Activated CD8-positive, alpha-beta memory T cell treated with anti-CD3 and anti-CD28 coated beads for 48 hours (primary cell): ENCODE results near the gene CCDC85A.

Experiments used
- DNase-seq, 3 experiments: peaks; one replicate each; pipeline ENCODE4 v3.0.0-alpha.2; 2020; ENCODE audit warnings: low read depth in 2 of 3, low spot score in 2 of 3

Gene CCDC85A

GRCh38 chr2:56239030-56239429, 55.2 kb downstream of the CCDC85A start:
- DNase-seq = no peak

DNA sequence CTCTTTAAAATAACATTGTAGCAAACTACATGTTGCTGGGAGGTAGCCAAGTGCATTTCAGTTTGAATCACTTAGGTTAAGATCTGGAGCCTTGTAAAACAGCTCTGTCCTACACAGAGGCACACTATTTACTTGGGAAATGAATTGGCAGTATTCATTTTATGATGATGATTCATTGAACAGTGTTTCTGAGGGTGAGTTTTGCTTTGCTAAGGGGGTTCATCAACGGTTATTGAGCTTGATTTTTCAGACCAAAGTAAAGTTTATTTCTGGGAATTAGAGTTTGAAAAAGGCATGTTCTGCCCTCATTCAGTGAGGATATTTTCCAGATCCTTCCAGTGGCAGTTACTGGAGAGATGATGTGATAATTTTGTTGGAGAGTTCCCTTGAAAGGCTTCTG, 55.6 kb downstream of the CCDC85A start:
- DNase-seq = no peak

GRCh38 chr2:56240210-56240609, 56.4 kb downstream of the CCDC85A start:
- no peak for DNase-seq

DNA sequence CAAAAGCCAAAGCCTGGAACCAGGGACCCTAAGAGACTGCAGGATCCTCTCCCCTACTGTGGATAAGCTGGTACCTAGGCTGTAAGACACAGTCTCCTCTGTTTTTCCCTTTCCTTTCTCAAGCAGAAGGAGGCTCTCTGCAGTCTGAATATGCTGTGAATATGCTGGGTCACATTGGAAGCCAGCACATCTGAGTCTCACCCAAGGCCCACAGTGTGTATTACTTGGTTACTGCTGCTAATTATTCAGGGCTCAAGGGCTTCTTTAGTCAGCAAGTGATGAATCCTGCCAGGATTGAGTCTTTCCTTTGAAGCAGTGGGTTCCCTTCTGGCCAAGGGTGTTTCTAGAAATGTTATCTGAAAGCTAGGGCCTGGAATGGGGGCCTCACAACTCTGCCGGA, 60.7 kb downstream of the CCDC85A start:
- DNase-seq = no peak

DNA sequence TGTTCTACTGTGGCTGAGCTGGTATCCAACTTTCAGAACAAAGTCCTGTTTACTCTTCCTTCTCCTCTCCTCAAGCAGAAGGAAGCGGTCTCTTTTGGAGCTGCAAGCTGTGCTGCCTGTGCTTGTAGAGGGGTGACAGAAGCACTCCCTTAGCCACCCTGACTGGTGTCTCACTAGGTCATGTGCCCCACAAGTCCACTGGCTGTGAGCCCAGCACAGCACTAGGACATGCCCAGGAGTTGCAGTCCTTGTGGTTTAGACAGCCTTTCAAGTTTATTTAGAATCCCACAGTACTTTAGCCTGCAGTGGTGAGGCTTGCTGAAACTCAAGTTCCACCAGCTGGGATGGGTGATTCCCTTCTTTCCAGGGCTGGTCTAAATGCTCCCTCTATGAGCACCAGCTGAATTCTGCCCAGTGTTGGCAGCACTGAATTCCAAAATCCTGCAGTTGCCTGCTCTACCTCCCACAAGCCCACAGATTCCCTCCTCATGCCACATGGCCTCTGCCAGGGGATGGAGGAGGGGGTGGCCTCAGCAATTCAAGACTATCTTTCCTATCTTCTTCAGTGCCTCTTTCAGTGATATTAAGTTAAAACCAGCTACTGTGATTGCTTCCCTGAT, 61.2 kb downstream of the CCDC85A start:
- DNase-seq = no peak

- no peak for DNase-seq
These were observed 65.4 kb downstream of the CCDC85A start for GRCh38 chr2:56248965-56249742.

- no peak for DNase-seq
These were observed 66.5 kb downstream of the CCDC85A start for GRCh38 chr2:56250153-56250729.

DNA sequence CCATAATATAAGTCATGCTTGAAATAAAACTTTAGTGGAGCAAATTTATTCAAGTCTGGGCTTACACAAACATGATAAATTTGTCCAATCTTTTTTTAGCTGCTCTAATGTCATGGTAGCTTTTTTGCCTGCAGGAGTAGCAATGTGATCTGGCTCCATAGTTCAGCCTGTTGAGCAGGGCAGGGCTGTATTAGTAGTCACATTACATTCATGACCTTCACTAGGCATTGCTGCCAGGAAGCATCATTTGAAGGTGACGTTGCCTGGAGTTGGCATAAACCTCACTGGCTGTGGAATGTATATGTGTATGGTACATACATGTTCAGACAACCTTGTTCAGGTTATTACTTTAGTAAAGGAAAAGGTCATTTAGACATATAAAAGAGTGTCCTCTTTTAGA, 76.6 kb downstream of the CCDC85A start:
- no peak for DNase-seq

DNA sequence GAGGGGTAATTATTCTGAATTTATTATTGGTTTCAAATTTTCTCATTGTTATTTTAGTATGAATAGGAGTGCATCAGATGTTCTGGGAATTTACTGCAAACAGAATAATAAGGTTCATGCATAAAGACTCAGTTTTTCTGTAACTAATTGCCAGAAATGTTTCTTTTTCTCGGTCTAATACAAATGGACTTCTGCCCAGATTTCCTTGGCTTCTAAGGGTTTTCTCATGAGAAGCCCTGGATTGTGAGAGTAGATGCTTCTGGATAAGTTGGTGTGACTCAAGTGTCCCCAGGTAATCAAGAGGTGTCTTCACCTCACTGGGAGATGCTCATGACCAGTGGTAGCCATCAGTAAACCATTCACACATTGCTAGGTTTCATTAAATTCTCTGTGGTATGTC, 78.5 kb downstream of the CCDC85A start:
- DNase-seq = no peak

- no peak for DNase-seq
These were observed 80.1 kb downstream of the CCDC85A start for GRCh38 chr2:56263876-56264275.

DNA sequence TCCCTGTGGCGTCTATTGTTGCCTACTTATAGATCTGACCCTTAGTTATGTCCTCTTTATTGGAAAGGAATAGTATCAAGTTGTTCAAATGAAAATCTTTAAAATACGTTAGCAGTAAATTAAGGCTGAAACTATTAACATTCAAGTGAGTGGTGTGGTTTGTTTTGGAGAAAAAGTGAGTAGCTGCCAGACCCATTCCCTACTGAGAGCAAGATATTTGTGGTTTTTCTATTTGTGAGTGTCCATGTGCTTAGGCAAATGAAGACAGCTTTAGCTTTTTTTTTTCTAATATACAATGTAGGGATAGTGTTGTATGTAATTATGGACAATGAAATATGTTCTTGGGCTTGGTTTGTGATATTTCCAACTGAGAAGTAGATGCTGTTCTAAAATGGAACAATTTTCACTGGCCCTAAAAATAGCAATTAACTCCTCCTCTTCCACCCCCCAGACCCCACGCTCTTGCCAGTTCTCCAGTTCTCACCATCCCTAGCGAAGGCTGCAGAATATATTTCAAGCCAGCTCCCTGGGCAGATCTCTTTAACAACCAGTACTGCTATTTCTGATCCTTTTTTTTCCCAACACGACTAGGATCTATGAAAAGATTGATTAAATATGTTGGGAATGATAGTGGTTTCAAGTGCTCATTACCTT, 83.1 kb downstream of the CCDC85A start:
- no peak for DNase-seq

DNA sequence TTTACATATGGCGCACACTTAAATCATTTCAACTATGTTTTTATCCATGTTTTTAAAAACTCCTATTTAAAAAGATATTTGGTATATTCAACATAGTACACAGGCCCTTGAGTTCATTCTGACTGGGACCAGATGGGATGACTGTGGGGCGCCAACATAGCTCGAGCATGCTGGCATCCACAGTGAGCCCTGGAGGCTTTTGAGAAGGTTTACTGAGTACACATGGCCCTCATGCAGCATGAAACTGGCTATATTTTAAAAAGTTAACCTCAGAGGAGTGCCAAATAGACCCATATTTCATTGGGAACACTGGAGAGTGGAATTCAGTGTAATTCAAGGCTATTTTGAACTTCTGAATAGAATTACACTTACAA, 83.6 kb downstream of the CCDC85A start:
- DNase-seq = no peak

DNA sequence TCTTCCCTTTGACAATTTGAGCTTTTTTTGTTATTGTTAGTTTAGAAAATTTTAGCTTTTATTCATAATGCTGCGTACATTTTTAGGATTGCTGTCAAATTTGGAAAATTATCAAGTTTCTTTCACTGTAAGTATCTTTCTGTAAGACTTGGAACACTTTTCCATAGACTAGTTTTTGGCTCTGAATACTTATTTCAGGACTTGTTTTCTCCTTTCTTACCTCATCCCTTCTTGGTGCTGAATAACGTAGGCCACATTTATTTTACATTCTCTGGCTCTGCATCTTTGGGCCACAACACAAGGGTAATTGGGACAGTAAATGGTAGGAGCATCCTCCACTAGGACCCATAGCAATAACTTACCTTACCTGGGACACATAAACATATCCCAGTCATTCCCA, 85.1 kb downstream of the CCDC85A start:
- no peak for DNase-seq

- DNase-seq = no peak
These were observed 87.5 kb downstream of the CCDC85A start for GRCh38 chr2:56271275-56271674.

DNA sequence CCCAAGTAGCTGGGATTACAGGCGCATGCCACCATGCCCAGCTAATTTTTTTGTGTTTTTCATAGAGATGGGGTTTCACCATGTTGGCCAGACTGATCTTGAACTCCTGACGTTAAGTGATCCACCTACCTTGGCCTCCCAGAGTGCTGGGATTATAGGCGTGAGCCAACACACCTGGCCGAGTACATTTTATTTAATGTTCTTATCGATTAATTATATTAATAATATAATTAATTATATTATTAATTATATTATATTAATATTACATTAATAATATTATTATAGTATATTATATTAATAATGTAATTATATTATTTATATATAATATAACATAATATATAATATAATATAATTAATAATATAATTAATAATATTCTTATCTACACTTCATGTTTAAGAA, 101.4 kb downstream of the CCDC85A start:
- no peak for DNase-seq

- DNase-seq = no peak
These were observed 103.1 kb downstream of the CCDC85A start for GRCh38 chr2:56286936-56287335.

DNA sequence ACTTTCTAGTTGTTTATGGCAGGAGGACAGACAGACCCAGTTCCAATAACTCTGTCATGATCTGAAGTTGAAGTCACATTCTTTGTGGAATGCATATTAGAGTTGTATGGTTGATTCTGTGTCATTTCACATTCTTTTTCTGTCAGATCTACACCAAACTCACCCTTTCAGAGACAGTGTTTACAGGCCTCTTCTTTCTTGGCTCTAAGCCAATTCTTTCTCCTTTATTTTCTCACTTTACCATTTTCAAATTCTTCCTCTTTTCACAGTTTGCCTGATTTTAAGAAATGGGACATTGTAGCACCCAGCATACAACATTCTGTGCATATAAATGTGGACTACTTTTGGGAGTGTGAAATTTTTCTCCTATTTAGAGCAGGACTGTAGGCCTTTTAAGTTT, 103.7 kb downstream of the CCDC85A start:
- no peak for DNase-seq

DNA sequence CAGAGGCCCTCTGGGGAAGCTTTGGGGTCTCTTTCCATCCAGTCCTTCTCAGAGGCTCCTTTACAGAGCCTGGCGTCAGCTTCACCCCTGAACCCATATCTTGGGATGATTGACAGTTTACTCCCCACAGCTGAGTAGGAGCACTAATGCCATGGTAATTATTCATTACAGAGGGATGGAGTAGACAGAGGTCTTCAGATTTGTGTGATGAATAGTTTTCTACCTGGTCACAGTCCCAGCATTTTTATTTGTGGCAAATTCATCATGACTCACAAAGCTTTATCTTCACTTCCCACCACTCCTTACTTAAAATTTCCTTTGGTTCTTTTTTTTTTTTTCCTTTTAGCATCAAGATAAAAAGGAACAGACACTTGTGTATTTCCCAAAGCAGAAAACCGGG, 104.2 kb downstream of the CCDC85A start:
- no peak for DNase-seq

DNA sequence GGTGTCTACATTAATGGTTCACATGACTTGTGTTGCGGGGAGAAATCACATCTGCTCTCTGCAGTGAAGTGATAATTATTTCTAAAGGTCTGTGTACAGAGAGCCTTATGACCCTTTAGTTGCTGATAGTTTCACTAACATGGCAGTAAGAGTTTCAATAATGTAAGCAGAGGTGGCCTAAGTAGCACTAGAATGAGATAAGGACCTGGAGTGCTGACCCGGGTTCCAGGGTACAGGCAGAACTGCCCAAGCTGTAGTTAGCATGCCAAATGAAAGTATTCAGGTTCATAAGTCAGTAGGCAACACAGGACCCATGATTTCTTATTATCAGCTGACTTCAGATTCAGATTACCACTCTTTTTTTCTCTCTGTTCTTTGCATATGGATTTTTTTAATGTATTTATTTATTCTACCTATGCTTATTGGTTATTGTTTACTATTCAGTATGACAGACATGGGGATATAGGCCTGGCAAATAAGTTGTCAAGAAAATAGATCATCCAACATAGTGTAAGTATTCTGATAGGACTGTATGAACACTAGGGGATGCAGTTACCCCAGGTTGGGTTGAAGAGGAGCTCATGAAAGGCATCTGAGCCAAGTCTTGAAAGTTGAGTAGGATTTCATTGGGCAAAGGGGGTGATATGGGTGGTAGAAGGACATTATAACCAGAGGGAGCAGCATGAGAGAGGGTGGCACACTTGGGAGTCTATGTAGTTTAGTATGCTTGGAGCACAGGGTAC, 105.2 kb downstream of the CCDC85A start:
- no peak for DNase-seq

GRCh38 chr2:56291711-56292110, 107.9 kb downstream of the CCDC85A start:
- no peak for DNase-seq

- no peak for DNase-seq
These were observed 109.2 kb downstream of the CCDC85A start for GRCh38 chr2:56292951-56293350.
